Epithelial cell of proximal tubule (primary cell): ENCODE measurements around the gene MLKL. TPM values are rescaled to one million over a fixed set of nuclear protein-coding genes. Genes with fewer than 3 reads are reported as not detected.

Source experiments
- DNase-seq: peaks from one replicate; pipeline ENCODE4 v3.0.0-alpha.2; 2011; ENCODE audit warnings: low read depth
- H3K4me3 ChIP-seq: 2 replicates; pipeline ENCODE4 v1.5.1; 2011; ENCODE audit warnings: low read depth, mild to moderate bottlenecking, low read length
- total RNA-seq: library from RNA; depleted of rRNA; stranded (reverse); fragments of >200 nt; gene quantifications from 2 replicates; pipeline ENCODE4 v1.2.3, GENCODE V29; 2015
- TF ChIP-seq, protein P1 (sequence below): conservative IDR thresholded peaks from 2 replicates; pipeline ENCODE4 v1.5.1; 2012; ENCODE audit warnings: low read depth, mild to moderate bottlenecking, low read length

Gene MLKL
- total RNA-seq, 1 donor from 2014 or later, result 16.9 TPM

DNA sequence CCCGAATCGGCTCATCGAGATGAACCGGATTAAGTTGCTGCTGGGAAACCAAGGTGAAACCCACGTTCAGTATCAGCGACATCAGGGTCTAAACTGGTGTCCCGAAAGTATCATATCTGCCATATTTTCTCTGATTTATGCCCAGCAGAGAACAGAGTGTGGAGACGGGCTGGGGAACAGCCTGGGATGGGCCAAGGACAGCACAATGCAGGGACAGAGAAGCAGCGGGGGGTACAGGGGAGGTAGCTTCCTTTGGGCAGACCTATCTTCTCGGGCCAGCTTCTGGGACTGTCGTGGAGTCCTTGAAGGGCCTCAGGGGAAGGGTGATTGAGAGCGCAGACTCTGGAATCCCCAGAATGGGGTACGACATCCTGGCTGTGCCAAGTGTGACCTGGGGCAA is 17.5 kb upstream of the MLKL start:
- TF ChIP-seq, protein P1, sequence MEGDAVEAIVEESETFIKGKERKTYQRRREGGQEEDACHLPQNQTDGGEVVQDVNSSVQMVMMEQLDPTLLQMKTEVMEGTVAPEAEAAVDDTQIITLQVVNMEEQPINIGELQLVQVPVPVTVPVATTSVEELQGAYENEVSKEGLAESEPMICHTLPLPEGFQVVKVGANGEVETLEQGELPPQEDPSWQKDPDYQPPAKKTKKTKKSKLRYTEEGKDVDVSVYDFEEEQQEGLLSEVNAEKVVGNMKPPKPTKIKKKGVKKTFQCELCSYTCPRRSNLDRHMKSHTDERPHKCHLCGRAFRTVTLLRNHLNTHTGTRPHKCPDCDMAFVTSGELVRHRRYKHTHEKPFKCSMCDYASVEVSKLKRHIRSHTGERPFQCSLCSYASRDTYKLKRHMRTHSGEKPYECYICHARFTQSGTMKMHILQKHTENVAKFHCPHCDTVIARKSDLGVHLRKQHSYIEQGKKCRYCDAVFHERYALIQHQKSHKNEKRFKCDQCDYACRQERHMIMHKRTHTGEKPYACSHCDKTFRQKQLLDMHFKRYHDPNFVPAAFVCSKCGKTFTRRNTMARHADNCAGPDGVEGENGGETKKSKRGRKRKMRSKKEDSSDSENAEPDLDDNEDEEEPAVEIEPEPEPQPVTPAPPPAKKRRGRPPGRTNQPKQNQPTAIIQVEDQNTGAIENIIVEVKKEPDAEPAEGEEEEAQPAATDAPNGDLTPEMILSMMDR, result no peak
- H3K4me3 ChIP-seq, result no peak overlapping the region
- DNase-seq, result no peak

DNA sequence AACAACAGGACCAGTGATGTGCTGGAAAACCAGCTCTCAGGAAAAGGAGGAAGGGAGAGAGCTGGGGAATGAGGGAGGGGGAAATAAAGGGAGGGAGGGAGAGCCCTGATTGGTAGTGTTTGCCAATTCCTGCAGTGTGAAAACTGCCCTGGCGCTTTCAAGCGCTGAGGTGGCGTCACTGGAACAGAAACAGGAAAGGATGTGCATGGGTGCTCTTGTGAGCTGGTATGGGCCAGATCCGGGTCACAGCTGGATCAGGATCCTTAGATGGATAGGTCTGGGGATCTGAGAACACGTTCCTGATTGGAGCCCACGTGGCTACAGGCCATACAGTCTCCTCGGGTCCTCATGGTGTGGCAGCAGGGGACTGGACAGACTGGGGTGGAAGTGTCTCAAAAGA is 16.7 kb upstream of the MLKL start:
- no peak overlapping the region for H3K4me3 ChIP-seq
- TF ChIP-seq, protein P1, result no peak
- no peak for DNase-seq

DNA sequence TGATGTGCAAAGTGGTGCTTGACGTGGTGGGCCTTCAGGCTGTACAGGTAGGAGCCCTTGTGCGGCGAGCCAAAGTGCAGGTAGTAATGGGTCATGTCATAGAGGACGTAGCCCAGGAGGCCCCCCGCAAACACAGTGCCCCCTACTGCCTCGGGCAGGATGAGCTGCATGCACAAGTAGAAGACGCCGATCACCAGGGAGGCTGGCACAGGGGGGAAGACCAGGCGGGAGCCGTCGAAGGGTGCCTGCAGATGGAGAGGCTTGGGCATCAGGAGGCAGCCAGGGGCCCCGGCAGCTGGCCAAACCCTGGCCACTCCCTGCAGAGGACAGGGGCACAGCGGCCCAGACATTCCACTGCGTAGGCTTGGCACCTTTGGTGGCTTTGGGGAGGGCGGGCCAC is 15.7 kb upstream of the MLKL start:
- DNase-seq, result no peak
- H3K4me3 ChIP-seq, result no peak overlapping the region
- TF ChIP-seq, protein P1, result no peak

DNA sequence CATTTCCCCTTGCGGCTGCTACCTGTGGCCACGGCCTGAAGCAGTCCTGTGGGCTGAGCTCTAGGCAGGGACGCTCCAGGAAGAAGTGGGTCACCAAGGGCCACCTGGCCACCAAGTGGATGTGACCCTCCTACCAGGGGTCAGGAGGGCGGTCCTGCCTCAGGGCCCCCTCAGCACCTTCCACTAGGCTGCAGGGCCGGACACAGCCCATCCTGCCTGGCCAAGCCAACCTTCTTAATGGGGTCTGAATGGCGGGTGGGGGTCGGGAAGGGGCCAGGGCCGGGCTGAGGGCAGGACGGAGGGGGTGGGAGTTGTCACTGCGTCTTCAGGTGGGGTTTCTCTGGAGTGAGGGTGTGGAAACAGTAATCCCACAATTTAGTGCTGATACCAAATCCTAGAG is 13.2 kb upstream of the MLKL start:
- TF ChIP-seq, protein P1, result no peak
- H3K4me3 ChIP-seq, result no peak overlapping the region
- DNase-seq, result no peak

DNA sequence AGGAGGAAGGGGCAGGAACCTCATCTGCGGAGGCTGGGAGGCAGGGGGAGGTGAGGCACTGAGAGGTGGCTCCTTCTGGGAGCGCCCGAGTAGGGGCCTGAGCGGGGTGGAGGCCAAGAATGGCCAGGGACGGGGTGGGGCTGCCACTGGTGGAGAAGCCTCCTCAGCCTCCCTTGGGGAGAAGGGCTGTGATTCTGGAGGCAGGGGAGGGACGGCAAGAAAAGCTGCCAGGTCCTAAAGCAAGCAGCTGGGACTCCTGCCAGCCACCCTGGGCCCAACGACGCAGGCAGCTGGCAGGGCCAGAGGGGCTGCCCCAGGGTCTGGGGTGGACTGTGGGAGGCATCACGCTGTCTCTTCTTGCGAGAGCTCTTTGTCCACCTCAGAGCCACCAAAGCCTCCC is 12.7 kb upstream of the MLKL start:
- H3K4me3 ChIP-seq, result no peak overlapping the region
- TF ChIP-seq, protein P1, result no peak

DNA sequence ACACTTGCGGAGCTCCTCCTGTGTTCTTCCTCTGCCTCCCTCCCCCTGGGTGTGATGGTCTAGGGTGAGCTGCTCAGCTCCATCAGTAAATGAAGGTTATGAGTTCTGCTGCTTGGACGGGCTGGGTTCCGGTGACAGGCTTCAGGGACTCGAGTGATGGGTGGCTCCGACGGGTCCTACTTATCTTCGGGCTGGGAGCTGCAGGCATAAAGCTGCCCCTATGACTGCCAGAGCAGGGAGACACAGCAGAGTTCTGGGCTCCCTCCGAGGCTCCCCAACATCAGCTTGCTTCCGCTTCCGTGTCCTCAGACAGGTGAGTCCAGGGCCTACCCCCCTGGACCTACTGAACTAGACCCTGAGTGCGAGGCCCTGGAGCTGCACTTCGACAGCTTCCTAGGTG is 11.3 kb upstream of the MLKL start:
- no peak for DNase-seq
- no peak overlapping the region for H3K4me3 ChIP-seq
- TF ChIP-seq, protein P1, result no peak

More for the DNA sequence above, 12.7 kb upstream of the MLKL start:
- DNase-seq, result no peak

DNA sequence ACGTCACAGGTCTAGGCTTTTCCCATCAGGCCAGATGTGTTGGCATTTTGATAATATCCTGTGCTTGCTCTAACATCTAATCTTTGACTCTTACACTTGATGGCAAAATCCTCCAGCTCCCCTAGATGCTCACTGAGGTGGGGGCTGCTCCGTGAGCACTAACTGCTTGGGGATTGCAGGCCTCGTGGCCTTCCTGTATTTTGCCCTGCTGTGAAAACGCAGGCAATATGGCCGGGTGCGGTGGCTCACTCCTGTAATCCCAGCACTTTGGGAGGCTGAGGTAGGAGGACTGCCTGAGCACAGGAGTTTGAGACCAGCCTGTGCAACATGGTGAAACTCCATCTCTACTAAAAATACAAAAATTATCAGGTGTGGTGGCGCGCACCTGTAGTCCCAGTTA is 9.7 kb upstream of the MLKL start:
- DNase-seq, result no peak
- H3K4me3 ChIP-seq, result no peak overlapping the region
- TF ChIP-seq, protein P1, result no peak
